Measurements from ENCODE around the gene MYT1.
"Not testable (repeated sequence)": the region's sequence is repeated elsewhere in the genome, so short reads cannot be mapped to it uniquely, and the experiment has no call there.

The MYT1 gene

DNA sequence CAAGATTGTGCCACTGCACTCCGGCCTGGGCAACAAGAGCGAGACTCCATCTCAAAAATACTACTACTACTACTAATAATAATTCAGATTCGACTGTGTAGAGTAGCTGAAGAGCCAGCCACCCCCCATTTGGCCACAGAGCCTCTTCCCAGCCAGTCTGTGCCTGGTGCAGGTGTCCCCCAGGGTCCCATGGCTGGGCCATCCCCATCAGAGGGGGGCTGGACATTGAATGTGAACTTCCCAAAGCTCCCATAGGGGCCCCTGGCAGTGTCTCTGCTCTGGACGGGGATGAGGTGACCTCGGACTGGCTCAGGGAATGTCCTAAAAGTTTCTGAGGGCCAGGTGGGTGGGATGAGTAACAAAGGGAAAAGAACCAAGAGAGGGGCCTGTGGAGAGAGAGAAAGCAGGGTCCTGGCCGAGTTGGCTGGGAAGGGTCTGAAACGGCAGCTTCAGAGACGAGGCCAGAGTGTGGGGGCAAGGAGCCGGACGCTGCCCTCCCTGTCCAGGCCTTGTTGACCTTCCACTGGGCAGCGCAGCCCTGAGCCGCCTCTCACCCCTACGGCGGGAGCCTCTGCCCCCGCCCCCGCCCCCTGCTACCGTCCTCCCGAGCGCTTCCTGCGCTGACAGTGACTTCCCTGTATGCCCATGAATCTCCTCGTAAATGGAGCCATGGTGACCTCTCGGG, 66.4 kb downstream of the MYT1 start:
- DNase-seq (ENCODE audit: low read depth): no peak

DNA sequence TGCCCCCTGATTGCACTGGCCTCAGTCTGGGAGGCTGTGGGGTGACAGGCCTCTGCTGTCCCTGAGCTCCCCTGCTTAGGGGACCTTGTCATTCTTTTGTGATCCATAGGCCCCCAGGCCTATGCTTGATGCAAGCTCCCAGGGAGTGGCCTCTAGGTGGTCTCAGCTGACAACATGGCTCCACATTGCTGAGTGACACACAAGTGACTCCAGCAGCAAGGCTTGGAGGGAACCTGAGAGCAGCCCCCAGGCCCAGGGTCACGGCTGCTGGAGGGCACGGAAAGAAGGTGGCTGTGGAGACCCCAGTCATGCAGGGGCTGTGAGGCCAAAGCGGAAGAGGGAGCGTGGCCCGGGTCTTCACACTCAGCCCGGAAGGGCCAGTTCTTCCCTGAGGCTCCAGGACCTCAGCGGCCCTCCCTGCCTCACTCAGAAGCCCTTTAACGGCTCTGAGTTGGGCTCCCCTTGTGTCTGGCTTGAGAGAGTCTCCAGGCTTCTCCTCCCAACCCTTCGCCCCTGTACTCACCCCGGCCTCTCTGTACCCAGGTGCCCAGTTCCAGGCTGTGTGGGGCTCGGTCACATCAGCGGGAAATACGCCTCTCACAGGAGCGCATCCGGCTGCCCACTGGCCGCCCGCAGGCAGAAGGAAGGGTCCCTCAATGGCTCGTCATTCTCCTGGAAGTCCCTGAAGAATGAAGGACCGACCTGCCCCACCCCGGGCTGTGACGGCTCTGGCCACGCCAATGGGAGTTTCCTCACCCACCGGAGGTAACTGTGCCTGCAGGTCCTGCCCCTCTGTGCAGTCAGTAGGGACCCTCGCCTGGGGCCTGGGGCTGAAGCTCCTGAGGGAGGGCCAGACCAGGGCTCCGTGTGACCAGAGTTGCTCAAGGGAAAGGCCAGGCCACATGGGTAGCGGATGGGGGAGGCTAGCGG, 67.6 kb downstream of the MYT1 start:
- DNase-seq (ENCODE audit: low read depth): no peak

DNA sequence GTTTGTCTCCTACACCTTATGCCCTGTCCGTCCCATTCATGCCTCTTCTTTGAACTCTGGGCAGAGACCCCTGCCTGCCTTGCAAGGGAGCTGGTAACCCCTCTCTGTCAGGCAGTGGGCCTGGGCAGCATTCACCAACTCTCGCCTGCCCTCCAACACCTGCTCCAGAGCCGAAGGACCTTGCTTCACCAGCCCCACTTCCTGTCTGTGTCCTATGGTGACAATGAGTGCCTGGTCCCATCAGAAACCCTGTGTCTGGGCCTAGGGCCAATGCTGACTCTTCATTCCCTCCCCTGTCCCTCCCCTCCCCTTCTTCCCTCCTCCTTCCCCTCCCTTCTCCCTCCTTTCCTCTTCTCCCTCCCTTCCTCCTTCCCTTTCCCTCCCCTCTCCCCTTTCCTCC, 68.5 kb downstream of the MYT1 start:
- DNase-seq (ENCODE audit: low read depth): no peak

DNA sequence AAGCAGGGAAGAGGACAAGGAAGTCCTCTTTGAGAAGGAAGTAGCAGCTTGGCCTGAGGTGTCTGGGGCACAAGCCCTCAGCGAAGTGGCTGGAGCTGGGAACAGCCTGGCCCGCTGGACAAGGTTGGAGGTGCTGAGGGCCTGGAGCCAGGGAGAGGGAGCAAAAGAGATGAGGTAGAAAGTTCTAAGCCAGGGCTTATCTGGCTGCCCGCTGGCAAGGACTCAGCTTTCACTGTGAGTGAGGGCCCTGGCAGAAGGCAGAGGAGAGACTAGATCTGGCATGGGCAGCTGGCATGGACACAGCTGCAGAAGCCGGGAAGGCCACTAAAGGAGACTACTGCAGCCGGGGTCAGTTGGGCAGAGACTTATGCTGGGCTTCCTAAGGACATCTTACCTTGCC, 69.5 kb downstream of the MYT1 start:
- no peak for DNase-seq (ENCODE audit: low read depth)

DNA sequence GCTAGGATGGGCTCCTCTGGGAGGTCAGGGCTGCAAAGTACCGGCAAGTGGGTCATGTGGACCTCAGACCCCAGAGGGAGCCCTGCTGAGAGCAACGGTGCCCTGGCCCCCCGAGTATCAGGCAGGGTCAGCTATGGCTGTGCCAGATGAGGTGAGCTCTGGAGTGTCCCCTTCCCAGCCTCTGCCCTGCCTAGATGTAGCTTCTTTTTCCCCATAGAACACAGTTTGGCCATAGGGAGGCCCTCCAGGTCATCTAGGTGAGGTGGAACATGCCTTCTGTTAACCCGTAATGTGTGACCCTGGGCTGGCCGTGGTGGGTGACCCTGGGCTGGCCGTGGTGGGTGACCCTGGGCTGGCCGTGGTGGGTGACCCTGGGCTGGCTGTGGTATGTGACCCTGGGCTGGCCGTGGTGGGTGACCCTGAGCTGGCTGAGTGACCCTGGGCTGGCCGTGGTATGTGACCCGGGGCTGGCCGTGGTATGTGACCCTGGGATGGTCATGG, 70.1 kb downstream of the MYT1 start:
- DNase-seq (ENCODE audit: low read depth): no peak

DNA sequence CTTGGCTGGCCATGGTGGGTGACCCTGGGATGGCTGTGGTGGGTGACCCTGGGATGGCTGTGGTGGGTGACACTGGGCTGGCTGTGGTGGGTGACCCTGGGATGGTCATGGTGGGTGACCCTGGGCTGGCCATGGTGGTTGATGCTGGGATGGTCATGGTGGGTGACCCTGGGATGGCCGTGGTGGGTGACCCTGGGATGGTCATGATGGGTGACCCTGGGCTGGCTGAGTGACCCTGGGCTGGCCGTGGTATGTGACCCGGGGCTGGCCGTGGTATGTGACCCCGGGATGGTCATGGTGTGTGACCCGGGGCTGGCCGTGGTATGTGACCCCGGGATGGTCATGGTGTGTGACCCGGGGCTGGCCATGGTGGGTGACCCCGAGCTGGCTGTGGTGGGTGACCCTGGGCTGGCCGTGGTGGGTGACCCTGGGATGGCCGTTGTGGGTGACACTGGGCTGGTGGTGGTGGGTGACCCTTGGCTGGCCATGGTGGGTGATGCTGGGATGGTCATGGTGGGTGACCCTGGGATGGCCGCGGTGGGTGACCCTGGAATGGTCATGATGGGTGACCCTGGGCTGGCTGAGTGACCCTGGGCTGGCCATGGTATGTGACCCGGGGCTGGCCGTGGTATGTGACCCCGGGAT, 70.8 kb downstream of the MYT1 start:
- DNase-seq (ENCODE audit: low read depth): not testable (repeated sequence)

DNA sequence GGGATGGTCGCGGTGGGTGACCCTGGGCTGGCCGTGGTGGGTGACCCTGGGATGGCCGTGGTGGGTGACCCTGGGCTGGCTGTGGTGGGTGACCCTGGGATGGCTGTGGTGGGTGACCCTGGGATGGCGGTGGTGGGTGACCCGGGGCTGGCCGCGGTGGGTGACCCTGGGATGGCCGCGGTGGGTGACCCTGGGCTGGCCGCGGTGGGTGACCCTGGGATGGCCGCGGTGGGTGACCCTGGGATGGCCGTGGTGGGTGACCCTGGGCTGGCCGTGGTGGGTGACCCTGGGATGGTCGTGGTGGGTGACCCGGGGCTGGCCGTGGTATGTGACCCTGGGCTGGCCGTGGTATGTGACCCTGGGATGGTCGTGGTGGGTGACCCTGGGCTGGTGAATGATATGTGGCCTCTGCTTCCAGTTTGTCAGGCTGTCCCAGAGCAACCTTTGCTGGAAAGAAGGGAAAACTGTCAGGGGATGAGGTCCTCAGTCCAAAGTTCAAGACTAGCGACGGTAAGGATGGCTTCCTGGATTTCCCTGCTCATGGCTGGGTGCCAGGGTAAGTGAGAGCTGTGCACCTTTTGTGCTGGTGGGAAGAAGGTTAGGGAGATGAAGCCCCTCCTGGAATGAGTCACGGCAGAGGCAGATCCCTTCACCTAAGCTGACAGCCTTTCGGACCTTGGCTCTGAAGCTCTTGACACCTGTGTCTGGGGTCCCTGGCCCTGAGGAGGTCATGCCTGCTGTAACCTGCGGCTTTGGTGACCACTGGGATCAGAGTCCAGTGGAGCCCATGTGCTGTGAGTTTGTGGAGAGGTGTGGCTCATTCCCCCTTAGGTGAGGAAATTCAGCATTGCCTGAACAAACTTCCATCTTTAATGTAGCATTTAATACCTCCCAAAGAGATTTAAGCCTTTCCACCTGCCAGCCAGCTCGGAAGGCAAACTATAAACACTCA, 72.2 kb downstream of the MYT1 start:
- DNase-seq (ENCODE audit: low read depth): no peak

DNA sequence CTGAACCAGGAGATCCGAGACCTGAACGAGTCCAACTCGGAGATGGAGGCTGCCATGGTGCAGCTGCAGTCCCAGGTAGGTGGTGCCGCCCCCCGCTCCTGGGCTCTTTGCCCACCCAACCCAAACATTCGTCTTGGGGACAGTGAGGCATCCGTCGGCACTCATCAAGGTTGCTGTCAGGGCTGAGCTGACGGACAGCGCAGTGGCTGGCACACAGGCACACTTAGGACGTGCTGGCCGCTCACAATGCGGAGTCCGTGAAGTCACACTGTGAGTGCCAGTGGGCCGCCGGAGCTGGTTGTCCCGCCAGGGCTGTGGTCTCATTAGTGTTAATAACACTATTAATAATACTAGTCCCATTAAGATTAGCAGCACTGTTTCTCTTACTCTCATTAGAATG, 73.1 kb downstream of the MYT1 start:
- no peak for DNase-seq (ENCODE audit: low read depth)

DNA sequence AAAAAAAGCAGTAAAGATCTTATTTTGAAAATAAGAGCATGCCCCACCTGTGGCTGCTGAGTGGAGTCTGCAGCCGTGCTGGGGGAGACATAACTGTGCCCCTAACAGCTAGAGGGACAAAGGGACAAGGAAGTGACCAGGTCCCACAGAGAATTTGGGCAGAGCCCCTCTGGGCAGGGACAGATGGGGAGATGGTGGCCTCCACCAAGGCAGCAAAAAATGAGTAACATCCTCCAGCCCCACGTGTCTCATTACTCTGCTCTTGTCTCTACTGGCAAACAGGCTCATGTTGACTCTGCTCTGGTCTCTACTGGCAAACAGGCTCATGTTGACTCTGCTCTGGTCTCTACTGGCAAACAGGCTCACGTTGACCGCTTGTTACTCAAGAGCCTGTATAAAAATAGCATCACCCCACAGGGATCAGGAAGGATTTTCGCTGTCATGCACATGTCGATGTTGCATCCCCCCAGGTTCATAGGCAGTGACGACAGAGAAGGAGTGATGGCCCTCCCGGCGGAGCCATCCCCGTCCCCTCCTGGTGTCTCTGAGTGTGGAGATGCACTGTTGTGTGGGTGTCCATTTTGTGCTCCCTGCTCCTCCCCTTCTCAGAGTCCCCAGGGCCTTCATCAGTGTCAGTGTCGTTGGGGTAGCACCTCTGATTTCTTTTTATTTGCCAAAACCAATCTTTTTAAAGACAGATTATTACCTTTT, 74.0 kb downstream of the MYT1 start:
- DNase-seq (ENCODE audit: low read depth): no peak

DNA sequence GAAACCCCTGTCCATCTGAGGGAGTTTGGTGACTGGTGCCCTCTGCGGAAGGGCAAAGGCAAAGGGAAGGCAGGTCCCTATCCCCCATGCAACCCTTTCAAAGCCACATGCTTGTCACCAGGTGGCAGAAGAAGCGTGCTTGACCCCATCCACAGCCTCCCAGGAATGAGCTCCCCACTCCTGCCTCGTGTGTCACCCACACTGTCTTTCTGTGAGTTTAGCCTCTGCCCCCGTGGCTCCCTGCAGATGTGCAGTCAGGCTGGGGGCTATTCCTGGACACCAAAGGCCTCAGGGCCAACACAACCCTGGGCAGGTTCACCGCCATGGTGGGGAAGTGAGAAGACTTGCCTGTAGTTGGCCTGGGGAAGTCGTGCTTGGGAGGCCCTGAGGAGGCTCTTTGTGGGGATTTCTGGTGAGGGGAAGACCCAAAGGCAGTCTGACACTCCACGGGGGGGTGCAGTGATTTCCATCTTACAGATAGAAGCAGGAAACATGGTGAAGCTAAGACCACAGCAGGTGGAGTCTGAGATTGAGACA, 74.7 kb downstream of the MYT1 start:
- no peak for DNase-seq (ENCODE audit: low read depth)

DNA sequence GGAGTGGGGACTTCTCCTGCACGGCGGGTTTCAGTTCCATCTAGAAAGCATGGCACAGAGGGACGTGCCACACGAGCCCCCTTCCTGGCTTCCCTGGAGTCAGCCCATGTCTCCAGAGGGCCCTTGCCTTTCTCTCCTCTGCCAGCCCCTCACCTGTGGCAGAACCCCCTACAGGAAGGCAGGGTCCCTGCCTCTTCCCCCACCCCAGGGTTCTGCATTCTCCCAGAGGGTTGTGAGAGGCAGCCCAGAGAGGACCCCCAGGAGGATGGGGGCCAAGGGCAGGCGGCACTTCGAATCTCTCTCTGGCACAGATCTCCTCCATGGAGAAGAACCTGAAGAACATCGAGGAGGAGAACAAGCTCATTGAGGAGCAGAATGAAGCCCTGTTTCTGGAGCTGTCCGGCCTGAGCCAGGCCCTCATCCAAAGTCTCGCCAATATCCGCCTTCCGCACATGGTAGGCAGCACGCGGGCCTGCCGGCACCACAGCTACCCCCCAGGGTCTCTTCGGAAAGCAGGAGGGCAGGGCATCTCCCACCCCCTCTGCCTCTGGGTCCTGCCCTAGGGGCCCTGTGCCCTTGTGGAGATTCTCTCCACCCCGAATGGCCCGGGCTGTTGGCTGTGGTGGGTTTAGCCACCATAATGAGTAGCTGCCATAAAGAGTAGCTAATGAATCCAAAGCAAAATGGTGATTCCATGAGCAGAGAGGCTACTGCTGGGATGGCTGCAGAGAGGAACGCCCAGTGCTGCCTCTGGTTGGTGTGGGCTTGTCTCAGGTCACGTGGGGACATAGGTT, 75.4 kb downstream of the MYT1 start:
- no peak for DNase-seq (ENCODE audit: low read depth)

DNA sequence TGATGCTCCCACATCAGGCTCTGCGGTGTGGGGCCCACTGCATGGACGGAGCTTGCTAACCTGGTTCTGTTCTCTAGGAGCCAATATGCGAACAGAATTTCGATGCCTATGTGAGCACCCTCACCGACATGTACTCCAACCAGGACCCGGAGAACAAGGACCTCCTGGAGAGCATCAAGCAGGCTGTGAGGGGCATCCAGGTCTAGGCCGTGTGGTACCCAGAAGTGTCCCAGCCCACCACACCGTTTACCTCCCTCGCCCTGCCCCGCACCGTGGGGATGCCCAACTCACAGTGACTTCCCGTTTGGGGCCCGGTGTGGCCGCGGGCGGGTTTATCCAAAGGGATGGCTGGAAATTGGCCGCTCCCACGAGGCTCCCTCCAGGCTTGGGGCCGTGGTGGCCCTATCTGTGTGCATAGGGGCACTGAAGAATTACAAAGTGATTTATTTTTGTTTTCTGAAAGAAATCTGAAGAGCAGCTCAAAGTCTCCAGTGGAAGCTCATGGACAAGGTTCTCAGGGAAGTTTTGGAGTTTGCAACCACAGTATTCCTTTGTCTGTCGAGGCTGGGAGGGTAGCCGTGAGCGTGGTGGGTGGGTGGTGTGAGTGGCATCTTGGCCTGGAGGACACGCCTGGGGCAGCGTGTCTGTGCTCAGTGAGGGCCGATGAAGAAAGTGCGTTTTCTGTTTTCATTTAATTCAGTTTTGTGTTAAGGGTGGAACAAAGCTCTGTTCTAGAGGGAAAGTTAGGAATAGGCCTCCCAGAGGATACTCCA, 76.2 kb downstream of the MYT1 start:
- no peak for DNase-seq (ENCODE audit: low read depth)

DNA sequence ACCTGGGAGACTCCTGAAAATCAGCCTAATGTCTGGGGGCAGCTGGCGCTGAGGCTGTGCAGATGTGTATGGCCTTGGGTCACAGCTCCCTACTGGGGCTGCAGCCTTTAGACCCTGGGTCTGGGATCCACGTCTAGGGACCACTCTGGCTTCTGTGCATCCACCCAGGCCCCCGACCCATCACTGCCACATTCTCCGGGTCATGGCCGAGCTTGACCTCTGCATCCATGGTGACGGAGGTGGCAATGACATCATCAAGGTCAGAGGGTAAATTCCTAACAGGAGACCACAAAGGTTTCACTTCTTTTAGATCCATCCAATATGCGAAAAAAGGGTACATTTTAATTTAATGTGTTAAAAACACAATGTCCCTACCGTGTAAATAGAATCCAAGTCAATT, 76.8 kb downstream of the MYT1 start:
- no peak for DNase-seq (ENCODE audit: low read depth)

DNA sequence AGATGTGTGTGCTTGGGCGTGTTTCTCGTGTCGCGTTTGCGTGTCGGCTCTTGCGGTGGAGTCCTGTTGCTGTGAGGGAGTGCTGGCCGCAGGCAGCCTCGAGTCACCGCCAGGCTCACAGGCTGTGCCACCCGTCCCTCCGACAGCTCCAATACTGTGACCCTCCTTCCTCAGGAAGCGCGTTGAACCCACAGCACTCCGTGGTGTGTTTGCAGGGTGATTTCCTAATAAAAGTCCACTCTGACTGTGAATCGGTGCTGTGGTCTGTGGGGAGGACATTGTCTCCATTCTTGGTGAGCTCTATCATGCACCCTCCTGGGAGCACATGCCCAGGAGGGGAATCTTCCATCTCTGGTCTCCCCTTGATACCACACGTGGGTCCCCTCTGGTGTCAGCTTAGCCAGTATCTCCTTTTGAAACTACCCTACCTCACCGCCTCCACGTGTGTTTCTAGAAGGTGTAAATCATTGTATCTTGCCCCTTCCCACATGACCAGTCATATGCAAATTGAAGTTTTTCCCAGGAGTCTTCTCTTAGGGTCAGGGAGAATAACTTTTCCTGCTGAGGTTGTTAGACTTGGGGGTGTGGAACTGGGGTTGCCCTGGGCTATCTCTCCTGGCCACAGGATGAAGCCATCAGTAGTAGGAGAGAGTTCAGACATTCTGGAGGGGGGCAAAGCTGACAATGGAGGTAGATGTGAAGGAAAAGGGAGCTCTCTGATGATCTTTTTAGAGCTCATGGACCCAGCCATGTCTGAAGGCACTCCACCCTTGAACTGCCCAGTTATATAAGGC, 77.9 kb downstream of the MYT1 start:
- DNase-seq (ENCODE audit: low read depth): no peak

DNA sequence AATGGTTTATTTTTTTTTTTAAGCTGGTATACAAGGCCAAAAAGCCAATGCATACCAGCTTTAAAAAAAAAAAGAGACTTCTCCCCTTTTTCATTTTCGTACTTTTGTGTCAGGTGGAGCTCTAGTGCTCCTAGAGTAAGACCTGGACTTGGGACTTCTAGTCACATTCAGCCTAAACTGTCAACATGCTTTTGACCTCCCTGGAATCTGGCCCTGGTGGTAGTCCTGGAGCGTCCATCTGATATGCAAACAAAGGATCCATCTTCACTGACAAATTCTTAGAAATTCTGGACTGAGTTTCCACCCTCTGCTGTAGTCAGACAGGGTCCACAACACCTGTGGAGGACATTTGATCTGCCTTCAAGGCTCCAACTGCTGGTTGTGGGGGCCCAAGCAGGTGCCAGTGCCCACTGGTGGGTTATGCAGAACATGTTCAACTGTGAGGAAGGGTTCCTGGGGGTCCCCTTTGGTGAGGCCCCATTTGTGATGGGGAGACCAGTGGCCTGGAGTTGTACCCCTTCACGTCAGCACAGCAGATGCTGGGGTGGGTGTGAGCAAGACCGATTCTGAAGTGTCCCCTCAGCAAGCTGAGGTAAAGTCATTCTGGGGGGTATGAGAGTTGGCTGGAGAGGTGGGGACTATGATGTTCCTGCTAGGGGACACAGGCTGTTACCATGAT, 78.7 kb downstream of the MYT1 start:
- no peak for DNase-seq (ENCODE audit: low read depth)

DNA sequence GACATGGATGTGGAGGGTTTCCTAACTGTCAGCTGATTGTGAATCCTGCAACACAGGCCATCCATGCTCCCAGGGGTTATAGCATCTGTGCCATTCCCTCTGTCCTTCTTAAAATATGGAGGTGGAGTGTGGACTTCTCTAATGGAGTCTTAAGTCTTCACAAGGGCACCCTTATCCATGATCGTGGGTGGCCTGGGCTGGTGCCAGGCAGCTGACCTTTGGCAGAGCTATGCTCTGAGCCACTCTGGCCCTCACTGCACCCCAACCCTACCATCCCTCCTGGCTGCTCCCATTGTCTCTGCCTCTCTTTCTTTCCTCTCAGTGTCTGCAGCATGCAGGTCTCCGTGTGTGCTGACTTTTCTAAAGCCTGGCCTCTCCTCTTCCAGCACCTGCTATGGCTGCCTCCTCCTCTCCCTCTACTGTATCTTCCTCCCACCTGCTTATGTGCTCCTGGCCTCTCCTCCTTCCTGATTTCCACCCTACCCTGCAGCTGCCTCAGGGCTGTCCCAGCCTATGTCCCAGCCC, 80.1 kb downstream of the MYT1 start:
- no peak for DNase-seq (ENCODE audit: low read depth)

DNA sequence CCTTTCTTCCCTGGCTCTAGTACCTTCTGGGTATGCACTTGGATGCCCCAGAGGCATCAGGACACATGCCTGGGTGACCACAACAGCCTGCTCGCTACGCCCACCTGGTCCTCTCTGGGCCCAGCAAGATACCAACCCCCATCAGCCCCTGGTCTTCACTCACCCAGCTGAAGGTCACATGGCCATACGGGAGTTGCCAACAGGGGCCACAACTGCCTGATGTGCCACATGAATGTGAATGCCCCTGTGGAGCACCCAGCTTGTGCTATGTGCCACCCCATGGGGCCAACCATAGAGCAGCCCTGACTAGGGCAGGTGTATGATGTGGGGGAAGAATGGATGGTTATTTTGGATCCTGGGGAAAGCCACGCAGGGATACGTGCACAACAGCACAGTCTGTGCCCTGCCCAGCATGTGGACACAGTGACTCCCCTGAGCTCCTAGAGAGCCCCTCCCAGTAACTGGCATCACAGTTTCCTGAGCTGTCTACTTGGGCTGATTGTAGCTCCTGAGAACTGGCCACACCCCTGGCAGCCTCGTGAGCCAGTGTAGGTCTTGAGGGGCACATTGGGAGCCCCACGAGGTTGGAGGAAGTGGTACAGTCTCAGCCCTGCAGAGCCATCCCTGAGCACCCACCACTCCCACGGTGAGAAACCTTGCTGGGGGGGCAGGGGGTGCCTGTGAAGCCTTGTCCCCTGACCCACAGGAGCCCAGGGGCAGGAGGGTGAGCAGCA, 80.8 kb downstream of the MYT1 start:
- DNase-seq (ENCODE audit: low read depth): no peak

All from ELR (cell line).